ENCODE data around the gene LMO7. TPM values are rescaled to one million over a fixed set of nuclear protein-coding genes. Genes with fewer than 3 reads are reported as not detected.

LMO7 gene
- total RNA-seq, 1 experiment from 2014 or later: 102 TPM

DNA sequence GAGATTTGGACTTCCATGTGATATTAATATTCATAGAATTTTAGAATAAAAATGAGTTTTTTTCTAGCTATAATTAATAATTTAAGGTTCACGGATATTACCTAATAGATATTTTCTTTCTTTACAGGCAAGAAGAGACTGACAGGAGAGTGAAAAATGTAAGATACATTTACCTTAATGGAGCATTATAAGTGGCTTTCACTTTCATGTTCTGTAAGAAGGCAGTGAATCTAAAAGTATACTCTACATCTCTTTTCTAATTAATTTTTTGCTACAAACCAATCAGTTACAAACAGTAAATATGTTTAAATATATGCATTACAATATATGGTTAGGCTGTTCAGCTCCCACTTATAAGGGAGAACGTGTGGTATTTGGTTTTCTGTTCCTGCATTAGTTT lies 159.1 kb downstream of the LMO7 start:
- DNase-seq: no peak
- H3K4me3 ChIP-seq: no peak overlapping the region
- H3K9me3 ChIP-seq (replicated peaks): no peaks in the 10 kb centered on the region
- no peaks in the 10 kb centered on the region for H3K27me3 ChIP-seq
- peaks cover 44% of the 10 kb centered on the region for H3K36me3 ChIP-seq
- peaks cover under 1% of the 10 kb centered on the region; the same call in 1 of the 2 replicates for H3K4me1 ChIP-seq
- no peak overlapping the region for H3K27ac ChIP-seq

DNA sequence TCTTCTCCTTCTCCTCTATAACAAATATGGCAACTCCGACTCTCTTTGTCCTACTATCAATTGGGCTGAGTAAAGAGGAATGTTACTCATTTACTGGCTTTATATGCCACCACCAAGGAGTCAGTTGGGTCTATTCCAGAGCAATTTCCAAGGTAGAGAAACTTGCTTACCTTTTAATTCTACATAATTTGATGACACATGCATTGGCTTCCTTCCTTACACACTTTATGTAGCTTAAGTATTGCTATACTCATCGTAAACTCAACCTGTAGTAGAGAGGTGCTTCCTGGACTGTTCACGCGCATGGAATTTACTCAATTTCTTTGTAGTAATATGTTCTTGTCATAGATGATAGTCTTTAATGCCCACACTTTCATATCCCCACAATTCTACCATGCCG lies 160.7 kb downstream of the LMO7 start:
- Histone ChIP-seq H3K4me3 (no peak overlapping the region), H3K27ac (no peak overlapping the region), H3K27me3 (no peaks in the 10 kb centered on the region), H3K4me1 (no peaks in the 10 kb centered on the region), H3K36me3 (peaks cover 48% of the 10 kb centered on the region), H3K9me3 (replicated peaks) (no peaks in the 10 kb centered on the region)
- no peak for DNase-seq

DNA sequence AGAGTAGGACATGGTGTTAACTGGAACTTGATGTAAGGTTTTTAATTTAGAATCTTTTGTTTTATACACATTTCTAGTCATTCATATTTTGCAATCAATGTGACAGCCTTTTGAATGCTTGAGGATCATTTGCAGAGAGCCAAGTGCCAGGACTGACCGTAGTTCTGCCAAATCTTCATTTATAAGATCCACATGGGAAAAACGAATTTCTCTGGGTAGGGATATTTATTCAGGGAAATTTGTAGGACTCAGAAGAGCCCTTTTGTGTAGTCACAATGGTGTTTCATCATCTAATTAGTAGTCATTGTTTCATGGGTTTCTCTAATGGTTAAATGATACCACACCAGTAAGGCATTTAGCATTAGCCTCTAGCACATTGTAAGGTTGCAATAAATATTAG lies 161.1 kb downstream of the LMO7 start:
- no peak overlapping the region for H3K27ac ChIP-seq
- H3K4me1 ChIP-seq: no peaks in the 10 kb centered on the region
- H3K27me3 ChIP-seq: no peaks in the 10 kb centered on the region
- DNase-seq: no peak
- no peaks in the 10 kb centered on the region for H3K9me3 ChIP-seq (replicated peaks)
- peaks cover 48% of the 10 kb centered on the region for H3K36me3 ChIP-seq
- no peak overlapping the region for H3K4me3 ChIP-seq

DNA sequence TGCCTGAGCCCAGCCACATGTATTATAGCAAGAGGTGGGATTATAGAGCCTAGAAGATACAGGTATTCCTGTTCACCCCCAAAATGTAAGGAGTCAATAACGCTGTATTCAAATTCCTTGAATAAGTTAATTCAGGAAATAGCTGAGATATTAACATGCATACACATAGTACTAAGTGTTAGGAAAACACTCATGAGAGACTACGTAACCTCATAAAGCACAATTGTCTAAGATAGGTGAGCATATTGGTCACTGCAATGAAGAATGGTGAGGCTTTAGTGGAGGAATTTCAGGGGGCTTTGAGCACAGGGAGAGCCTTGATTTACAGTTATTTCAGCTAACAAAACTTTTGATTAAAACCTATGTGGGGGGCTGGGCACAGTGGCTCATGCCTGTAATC lies 161.6 kb downstream of the LMO7 start:
- H3K36me3 ChIP-seq: peaks cover 52% of the 10 kb centered on the region
- H3K27ac ChIP-seq: no peak overlapping the region
- no peak overlapping the region for H3K4me3 ChIP-seq
- no peaks in the 10 kb centered on the region for H3K4me1 ChIP-seq
- H3K9me3 ChIP-seq (replicated peaks): no peaks in the 10 kb centered on the region
- H3K27me3 ChIP-seq: no peaks in the 10 kb centered on the region
- DNase-seq: no peak

DNA sequence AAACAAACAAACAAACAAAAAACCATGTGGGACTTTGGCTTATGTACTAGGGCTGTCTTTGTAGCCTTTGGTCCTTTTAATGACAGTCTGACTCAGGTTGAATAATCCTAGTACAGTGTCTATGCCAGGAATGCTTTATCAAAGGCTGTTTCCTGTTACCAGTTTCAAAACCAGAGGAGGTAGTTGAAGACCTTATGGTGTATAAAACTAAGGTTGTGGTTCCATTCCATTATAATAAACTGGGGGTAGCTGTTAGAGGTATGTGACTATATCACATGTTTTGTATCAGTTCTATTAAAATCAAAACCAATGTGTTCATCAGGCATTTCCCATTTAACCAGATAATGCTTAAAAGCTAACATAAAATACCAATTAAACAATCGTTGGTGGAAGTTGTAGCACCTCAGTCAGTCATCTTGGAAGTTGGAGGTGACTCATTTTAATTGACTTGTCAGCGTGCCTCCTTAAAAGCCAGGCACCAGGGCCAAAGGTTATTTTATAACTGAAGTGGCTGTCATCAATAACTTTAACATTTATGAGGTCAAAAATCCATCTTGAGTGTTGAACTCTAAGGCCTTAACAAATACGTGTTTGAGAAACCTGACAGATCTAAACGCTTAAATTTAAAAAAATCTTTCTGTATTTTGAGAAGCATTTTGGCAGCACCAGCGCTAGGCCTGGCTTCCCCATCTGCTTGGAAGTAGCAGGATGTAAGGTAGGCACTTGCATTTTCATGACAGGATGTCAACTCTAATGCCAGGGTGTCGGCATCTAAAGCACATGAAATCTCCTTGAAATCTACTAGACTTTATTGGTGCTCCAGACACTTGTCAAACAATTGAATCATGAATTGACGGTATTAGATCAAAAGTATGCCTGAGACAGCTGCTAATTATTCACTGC lies 162.5 kb downstream of the LMO7 start:
- DNase-seq: no peak
- Histone ChIP-seq H3K27ac (no peak overlapping the region), H3K27me3 (no peaks in the 10 kb centered on the region), H3K9me3 (replicated peaks) (no peaks in the 10 kb centered on the region), H3K4me3 (no peak overlapping the region), H3K4me1 (no peaks in the 10 kb centered on the region), H3K36me3 (peaks cover 54% of the 10 kb centered on the region)

DNA sequence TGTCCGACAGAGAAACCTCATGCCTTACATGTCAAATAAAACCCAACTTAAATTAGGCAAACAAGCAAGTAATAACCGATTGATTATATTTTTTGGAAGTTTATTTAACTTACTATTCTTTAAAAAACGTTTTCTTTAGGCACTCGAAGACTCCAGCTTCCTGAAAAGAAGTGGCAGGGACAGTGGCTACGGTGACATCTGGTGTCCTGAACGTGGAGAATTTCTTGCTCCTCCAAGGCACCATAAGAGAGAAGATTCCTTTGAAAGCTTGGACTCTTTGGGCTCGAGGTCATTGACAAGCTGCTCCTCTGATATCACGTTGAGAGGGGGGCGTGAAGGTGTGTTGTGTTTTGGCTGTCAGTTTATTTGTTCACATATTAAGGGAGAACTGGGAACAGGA lies 164.4 kb downstream of the LMO7 start:
- peaks cover 59% of the 10 kb centered on the region for H3K36me3 ChIP-seq
- no peak for DNase-seq
- H3K4me1 ChIP-seq: no peaks in the 10 kb centered on the region
- no peak overlapping the region for H3K4me3 ChIP-seq
- no peaks in the 10 kb centered on the region for H3K27me3 ChIP-seq
- no peaks in the 10 kb centered on the region for H3K9me3 ChIP-seq (replicated peaks)
- no peak overlapping the region for H3K27ac ChIP-seq

DNA sequence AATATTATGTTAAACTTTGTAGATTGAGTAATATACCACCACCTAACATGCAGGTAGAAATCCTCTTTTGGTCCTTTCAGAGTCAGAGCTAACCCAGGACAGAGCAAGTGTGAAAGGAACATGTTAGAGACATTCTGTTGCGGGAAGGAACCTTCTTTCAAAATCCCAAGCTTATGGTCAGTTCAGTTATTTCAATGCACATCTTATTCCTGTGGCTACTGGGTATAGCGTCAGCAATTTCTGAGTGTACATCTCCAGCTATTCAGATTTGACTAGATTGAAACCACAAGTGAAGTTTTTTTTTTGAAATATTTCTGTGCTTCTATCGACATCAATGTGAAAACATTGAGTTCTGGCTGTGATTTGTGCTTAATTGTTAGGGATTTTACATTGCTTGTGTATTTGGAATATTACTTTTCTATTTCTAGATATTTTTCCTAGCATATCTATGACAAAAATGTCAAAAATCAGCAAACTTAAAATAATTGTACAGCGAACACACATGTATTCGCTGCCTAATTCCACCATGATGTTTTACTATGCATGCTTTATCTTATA lies 165.3 kb downstream of the LMO7 start:
- Histone ChIP-seq H3K4me1 (peaks cover 3% of the 10 kb centered on the region; the same call in 1 of the 2 replicates), H3K4me3 (no peak overlapping the region), H3K27ac (no peak overlapping the region), H3K9me3 (replicated peaks) (no peaks in the 10 kb centered on the region), H3K27me3 (no peaks in the 10 kb centered on the region), H3K36me3 (peaks cover 62% of the 10 kb centered on the region)
- DNase-seq: no peak

DNA sequence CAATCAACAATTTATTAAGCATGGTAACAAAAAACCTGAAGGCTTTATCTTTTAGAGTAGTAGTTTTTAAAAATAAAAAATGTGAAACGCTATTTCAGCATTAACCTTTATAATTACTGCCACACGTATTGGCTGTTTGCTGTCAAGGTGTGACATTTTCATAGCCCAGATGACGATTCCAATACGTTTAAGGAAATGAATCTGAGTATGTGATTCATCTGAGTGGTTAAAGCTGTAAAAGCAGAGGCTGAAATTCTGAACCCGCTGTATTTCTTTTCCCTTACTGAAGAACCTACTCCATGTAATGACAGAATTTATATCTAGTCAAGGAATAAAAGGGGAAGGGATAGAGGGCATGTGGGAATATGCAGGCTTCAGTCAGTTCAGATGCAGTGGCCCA lies 166.0 kb downstream of the LMO7 start:
- H3K4me1 ChIP-seq: peaks cover 6% of the 10 kb centered on the region; the same call in 1 of the 2 replicates
- H3K36me3 ChIP-seq: peaks cover 59% of the 10 kb centered on the region
- no peaks in the 10 kb centered on the region for H3K27me3 ChIP-seq
- no peak overlapping the region for H3K4me3 ChIP-seq
- no peak overlapping the region for H3K27ac ChIP-seq
- DNase-seq: no peak
- H3K9me3 ChIP-seq (replicated peaks): no peaks in the 10 kb centered on the region

DNA sequence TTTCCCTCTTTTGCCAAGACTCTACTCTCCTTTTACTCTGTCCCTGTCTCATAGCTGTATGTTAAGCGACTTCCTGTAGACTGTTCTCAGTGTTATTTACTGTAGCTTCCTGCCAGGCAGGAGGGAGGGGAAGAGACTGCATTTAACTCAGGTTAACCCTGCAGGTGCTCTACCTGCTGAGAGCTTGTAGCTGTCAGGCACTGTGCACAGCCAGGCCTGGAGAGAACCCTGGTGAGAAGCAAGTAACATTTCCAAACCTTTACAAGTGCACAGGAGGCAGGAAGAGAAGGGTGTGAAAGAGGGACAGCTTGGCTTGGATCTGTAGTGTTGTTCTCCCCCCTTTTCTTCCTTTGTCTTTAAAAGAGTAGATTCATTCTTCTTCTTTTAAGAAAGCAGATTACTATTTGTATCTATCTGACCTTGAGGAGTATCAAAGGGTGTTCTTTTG lies 167.1 kb downstream of the LMO7 start:
- H3K4me1 ChIP-seq: peaks cover 6% of the 10 kb centered on the region; the same call in 1 of the 2 replicates
- H3K27me3 ChIP-seq: no peaks in the 10 kb centered on the region
- DNase-seq: no peak
- no peak overlapping the region for H3K27ac ChIP-seq
- no peaks in the 10 kb centered on the region for H3K9me3 ChIP-seq (replicated peaks)
- peaks cover 56% of the 10 kb centered on the region for H3K36me3 ChIP-seq
- no peak overlapping the region for H3K4me3 ChIP-seq

DNA sequence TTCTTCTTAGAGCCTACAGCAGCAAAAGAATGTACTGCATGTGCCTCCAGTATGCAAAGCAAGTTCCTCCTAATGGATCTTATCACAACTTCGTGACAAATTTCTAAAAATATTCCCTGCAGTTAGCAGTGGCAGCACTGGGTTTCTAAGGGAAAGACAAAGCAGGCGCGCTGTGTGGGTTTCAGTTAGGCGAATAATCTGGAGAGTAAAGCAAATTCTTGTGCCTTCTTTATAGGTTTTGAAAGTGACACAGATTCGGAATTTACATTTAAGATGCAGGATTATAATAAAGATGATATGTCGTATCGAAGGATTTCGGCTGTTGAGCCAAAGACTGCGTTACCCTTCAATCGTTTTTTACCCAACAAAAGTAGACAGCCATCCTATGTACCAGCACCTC lies 167.9 kb downstream of the LMO7 start:
- no peaks in the 10 kb centered on the region for H3K27me3 ChIP-seq
- no peaks in the 10 kb centered on the region for H3K9me3 ChIP-seq (replicated peaks)
- no peak for DNase-seq
- peaks cover 56% of the 10 kb centered on the region for H3K36me3 ChIP-seq
- no peak overlapping the region for H3K27ac ChIP-seq
- peaks cover 6% of the 10 kb centered on the region; the same call in 1 of the 2 replicates for H3K4me1 ChIP-seq
- no peak overlapping the region for H3K4me3 ChIP-seq

DNA sequence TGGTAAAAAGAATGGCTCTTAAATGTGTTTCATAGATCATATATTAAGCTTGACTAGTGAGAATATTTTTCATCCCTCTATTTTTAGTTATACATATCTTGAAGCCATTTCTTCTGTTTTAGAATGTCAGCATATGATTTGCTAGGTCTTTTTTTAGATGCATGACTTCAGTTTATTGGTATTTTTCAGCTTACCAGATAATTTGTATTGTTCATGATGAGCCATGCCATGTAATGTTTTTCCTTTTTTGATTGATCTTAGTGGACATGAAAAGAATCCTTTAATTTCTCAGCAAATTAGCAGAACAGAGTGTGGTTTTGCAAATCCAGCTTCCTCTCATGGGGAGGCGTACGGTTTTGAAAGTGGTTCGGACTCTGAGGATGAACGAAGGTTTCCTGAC lies 168.5 kb downstream of the LMO7 start:
- no peak overlapping the region for H3K4me3 ChIP-seq
- H3K9me3 ChIP-seq (replicated peaks): no peaks in the 10 kb centered on the region
- no peak overlapping the region for H3K27ac ChIP-seq
- peaks cover 6% of the 10 kb centered on the region; the same call in 1 of the 2 replicates for H3K4me1 ChIP-seq
- no peak for DNase-seq
- H3K27me3 ChIP-seq: no peaks in the 10 kb centered on the region
- peaks cover 55% of the 10 kb centered on the region for H3K36me3 ChIP-seq

DNA sequence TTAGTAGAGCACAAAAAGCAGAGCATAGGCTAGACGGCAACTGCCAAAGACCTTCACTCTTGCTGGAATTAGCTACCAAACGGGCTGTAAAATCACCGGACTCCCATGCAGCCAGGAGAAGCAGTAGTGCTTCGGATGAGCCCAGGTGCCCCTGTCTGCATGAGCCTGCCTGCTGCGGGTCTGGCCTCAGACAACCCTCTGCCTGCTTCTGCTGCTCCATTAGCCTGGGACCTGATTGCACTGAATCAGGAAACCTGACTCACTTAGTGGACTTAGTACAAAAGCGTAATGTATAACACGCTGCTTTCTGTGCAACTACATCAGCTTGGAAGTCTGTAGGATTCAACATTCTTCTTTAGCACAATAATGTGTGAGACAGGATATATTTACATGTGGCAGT lies 170.0 kb downstream of the LMO7 start:
- Histone ChIP-seq H3K27me3 (no peaks in the 10 kb centered on the region), H3K4me3 (no peak overlapping the region), H3K4me1 (peaks cover 6% of the 10 kb centered on the region; the same call in 1 of the 2 replicates), H3K27ac (no peak overlapping the region), H3K36me3 (peaks cover 44% of the 10 kb centered on the region), H3K9me3 (replicated peaks) (no peaks in the 10 kb centered on the region)
- DNase-seq: no peak

DNA sequence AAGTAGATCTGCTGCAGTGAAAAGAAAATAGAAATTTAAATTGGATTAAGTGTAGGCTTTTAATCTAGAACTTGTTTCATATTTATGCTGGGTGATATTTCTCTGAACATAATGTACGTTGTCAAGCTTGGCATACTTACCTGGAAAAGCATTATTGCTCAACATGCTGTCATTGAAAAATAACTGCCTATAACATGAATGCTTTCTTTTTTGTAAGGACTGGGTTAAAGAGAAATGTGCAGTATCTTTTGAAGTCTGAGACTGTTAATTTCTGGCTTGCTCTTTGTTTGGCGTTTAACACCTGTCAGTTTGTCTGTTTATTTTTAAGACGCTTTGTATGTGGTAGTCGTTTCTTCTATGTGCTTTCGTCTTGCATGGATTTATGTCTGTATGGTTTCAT lies 175.2 kb downstream of the LMO7 start:
- no peak overlapping the region for H3K27ac ChIP-seq
- peaks cover 27% of the 10 kb centered on the region for H3K36me3 ChIP-seq
- H3K4me1 ChIP-seq: peaks cover 4% of the 10 kb centered on the region; the same call in 1 of the 2 replicates
- no peaks in the 10 kb centered on the region for H3K27me3 ChIP-seq
- no peaks in the 10 kb centered on the region for H3K9me3 ChIP-seq (replicated peaks)
- DNase-seq: no peak
- no peak overlapping the region for H3K4me3 ChIP-seq

DNA sequence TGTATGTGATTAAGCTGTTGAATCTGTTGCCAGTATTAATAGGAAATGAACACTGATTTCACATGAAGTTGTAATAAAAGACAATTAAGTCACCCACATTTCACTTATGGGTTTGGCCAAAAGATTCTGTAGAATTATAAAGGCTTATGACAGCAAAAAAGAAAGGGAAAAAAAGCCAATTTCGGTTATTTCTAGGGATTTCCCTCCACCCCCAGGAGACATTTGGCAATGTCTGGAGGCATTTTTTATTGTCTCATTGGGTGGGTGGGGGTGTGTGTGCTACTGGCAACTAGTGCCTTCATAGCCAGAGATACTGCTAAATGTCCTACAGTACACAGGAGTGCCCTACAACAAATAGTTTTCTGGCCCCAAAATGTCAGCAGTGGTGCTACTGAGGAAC lies 175.7 kb downstream of the LMO7 start:
- no peaks in the 10 kb centered on the region for H3K4me1 ChIP-seq
- H3K4me3 ChIP-seq: no peak overlapping the region
- no peak for DNase-seq
- H3K9me3 ChIP-seq (replicated peaks): no peaks in the 10 kb centered on the region
- peaks cover 29% of the 10 kb centered on the region for H3K36me3 ChIP-seq
- no peaks in the 10 kb centered on the region for H3K27me3 ChIP-seq
- no peak overlapping the region for H3K27ac ChIP-seq

DNA sequence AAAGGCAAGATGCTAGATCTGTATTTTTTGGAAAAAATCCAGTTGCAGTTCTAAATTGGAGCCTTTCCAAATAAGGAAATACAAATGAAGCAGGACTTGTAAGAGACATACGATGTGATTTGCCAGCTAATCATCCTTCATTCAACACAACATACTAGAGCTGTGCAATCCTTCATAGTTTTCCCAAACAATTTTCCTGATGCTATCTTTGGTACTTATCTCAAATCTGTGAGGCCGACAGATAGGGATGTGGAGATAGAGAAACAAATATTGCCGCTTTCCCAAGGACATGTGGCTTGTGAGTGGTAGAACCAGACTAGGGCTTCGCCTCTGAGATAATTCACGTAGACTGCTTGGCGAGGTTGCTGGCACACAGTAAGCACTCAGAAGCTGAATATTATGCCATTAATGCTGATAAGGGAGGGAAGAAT lies 176.6 kb downstream of the LMO7 start:
- no peak overlapping the region for H3K27ac ChIP-seq
- no peaks in the 10 kb centered on the region for H3K27me3 ChIP-seq
- H3K4me1 ChIP-seq: no peaks in the 10 kb centered on the region
- H3K9me3 ChIP-seq (replicated peaks): no peaks in the 10 kb centered on the region
- H3K36me3 ChIP-seq: peaks cover 29% of the 10 kb centered on the region
- no peak overlapping the region for H3K4me3 ChIP-seq
- no peak for DNase-seq

Measured in SJCRH30 (cell line).